ENCODE measurements around the gene FADS2. TPM values are rescaled to one million over a fixed set of nuclear protein-coding genes. Genes with fewer than 3 reads are reported as not detected.

FADS2 gene
- total and polyA plus RNA-seq, 2 of the 13 experiments (the other 11 are each of a cell fraction or from before 2014, with no cell fraction given) = 90.1 to 124 TPM

- WGBS (ENCODE audit: low lambda C conversion rate) = 36% methylated on average over 3 of the region's 3 CpGs
- CTCF ChIA-PET (ENCODE audit: low intra/inter-chr PET ratio, low total read pairs) = no interaction called here
- BruUV-seq (replicated peaks) = no TSS peak
- H3K36me3 ChIP-seq (replicated peaks in 1 of 2; ENCODE audit: control insufficient read depth in 1 of 2, insufficient read depth in 2 of 2, low read length in 2 of 2) = peaks cover 11 to 38% of the 10 kb centered on the region in 2 experiments
- H3K4me1 ChIP-seq (ENCODE audit: insufficient read depth, low read length) = peaks cover 47% of the 10 kb centered on the region
- TF ChIP-seq ZNF121 (CRISPR knock-in tag; IDR thresholded peaks at IDR 0.05) = peak; percentile 79
- no peak for TF ChIP-seq ZNF646 (CRISPR knock-in tag; IDR thresholded peaks at IDR 0.05)
- no peak for TF ChIP-seq ZNF253 (CRISPR knock-in tag; IDR thresholded peaks at IDR 0.05; ENCODE audit: borderline replicate concordance)
- TF ChIP-seq HDAC1 (CRISPR knock-in tag; IDR thresholded peaks at IDR 0.05) = no peak
- H3K9me3 ChIP-seq (ENCODE audit: low read length) = no peaks in the 10 kb centered on the region
- no peak for FAIRE-seq
- H3K79me2 ChIP-seq (ENCODE audit: insufficient read depth, low read length) = peaks cover 50% of the 10 kb centered on the region
- ATAC-seq = no peak
- peak overlapping the region; percentile 96 for H3K9ac ChIP-seq (ENCODE audit: insufficient read depth, low read depth, low read length)
- H2AFZ ChIP-seq (ENCODE audit: low read length) = no peak overlapping the region
- H3K4me2 ChIP-seq (ENCODE audit: low read depth, low read length) = peak overlapping the region; percentile 89
- POLR2A ChIA-PET = interaction anchor here (1.3 to 4.2 kb wide), 2 partner anchors 22 to 314 kb away, joined by 3 to 50 read pairs; partner anchors contain the start of gene FADS1
- H3K4me3 ChIP-seq (replicated peaks in 1 of 3; ENCODE audit: insufficient read depth in 1 of 3, low read depth in 2 of 3, low read length in 3 of 3) = peak overlapping the region; percentile 68 to 87 (median 81)
- peak overlapping the region; percentile 99 for H3K27ac ChIP-seq (ENCODE audit: extremely low read length, insufficient read depth, low read length)
- DNase-seq (ENCODE audit: low spot score) = no peak
- no peaks in the 10 kb centered on the region; a peak in 1 of 5 replicates for H3K27me3 ChIP-seq (ENCODE audit: control insufficient read depth in 1 of 2, insufficient read depth in 2 of 2, low read length in 2 of 2)
- intact Hi-C loops (cut with micrococcal nuclease; ENCODE audit: unreplicated experiment) = loop anchor here (1.0 kb wide), 1 partner anchor 314 kb away; no protein-coding TSS in a partner anchor
- in situ Hi-C loops (cut with HindIII; ENCODE audit: extremely low pct_ligation_motif_present, low pct_unique_long_range_greater_than_20kb) = loop anchor here (10.0 kb wide), 1 partner anchor 291 kb away; no protein-coding TSS in a partner anchor
- H4K20me1 ChIP-seq (ENCODE audit: insufficient read depth, low read length) = no peaks in the 10 kb centered on the region; the same call in 1 of the 2 replicates
These were observed 34.3 kb upstream of the FADS2 start for GRCh38 chr11:61793829-61794204.

Measured in HepG2 (cell line).